Adipose tissue (tissue), 3 donors: ENCODE results near the gene C6orf132. TPM values are rescaled to one million over a fixed set of nuclear protein-coding genes. Genes with fewer than 3 reads are reported as not detected.
"Not testable (repeated sequence)": the region's sequence is repeated elsewhere in the genome, so short reads cannot be mapped to it uniquely, and the experiment has no call there.

Experiments
- H3K27ac ChIP-seq: one replicate; pipeline ENCODE4 v1.5.1; 2013; ENCODE audit warnings: low read depth, low read length
- WGBS, 3 donors: extraction: QIAGEN DNeasy Blood & Tissue Kit; methylation state at CpG; one replicate each; pipeline ENCODE4 v1.1.7; 2013; 5-methylcytosine and 5-hydroxymethylcytosine counted together
- polyA plus RNA-seq, 3 donors: library from polyadenylated mRNA; stranded (reverse); fragments of 200-250 nt; gene quantifications; one replicate each; pipeline ENCODE4 v1.2.3, GENCODE V29; 2013
- donor health status: healthy with polysubstance abuse.
- donor health status: Bipolar disorder and iron deficiency.
- donor health status: healthy.

The C6orf132 gene
- polyA plus RNA-seq, 3 donors = 5.8 to 11.2 (median 6.2) TPM

DNA sequence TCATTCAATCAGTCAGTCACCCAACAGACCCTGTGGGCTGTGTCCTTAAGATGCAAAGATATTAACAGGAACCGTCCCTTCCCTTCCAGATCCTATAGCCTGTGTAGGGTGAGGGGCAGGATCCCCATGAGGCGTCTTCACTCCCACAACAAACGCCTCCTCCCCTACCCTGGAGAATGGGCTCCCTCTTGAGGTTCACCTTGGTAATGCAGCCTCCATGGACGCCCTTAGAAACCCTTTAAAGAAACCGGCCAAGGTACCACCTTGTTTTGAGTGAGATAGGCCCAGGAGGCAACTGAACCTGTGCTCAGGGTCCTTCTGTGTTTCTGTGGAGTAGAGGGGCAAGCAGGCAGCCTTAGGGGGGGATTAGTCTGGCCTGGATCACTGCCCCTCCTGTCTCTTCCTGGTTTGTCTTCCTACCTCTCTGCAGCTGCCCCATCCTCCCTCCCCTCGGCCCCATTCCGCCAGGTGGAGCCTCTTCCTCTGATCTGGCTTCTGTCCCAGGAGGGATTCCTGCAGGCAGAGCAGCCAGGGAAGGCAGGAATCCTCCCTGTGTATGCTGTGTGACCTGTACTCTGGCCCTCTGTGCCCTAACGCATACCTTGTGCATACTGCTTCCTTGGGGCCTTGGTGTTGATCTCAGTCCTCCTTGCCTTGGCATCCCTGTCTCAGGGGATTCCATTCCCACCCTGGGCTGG lies 24.2 kb upstream of the C6orf132 start:
- no peak overlapping the region for H3K27ac ChIP-seq
- 10 to 14% (median 14%) methylated on average over 8 of the region's 8 CpGs for WGBS, 3 donors

DNA sequence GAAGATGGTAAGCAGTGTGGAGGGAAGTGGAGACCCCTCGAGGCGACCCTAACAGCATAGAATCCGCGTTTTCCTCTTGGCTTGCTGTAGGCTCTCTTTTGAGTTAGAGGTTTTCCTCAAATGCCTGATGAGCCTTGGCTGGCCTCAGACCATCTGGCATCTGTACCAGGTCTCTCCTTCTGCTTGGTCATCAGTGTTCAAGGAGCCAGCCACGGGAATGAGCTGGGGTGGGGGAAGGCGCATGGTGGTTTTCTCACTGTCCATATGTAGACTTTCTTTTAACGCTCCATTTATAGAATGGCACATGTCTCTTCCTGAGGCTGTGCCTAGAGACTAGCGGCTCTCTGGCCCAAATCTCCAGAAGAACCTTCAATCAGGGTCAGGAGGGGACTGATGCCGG lies 22.6 kb upstream of the C6orf132 start:
- H3K27ac ChIP-seq = no peak overlapping the region
- WGBS, 3 donors = 78 to 88% (median 79%) methylated on average over 9 of the region's 9 CpGs

DNA sequence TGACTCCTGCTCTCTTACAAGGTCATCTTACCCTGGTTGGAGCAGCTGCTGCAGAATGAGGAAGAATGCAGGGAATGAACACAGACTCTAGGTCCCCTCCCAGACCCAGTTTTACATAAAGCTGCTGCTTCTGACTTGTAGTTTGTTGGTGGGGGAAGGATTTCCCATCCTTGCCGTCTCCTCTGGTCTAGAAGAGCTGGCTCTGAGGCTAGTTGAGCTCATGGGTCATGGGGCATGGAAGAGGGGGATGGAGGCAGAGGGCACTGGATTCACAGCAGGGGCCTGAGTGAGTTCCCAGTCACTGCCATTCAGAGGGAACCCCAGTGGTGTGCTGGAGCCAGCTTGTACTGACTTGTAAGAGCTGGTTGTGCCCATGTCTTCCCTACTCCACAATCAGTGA lies 21.6 kb upstream of the C6orf132 start:
- H3K27ac ChIP-seq = no peak overlapping the region
- WGBS, 3 donors = 50 to 81% (median 57%) methylated on average over 1 of the region's 1 CpG

DNA sequence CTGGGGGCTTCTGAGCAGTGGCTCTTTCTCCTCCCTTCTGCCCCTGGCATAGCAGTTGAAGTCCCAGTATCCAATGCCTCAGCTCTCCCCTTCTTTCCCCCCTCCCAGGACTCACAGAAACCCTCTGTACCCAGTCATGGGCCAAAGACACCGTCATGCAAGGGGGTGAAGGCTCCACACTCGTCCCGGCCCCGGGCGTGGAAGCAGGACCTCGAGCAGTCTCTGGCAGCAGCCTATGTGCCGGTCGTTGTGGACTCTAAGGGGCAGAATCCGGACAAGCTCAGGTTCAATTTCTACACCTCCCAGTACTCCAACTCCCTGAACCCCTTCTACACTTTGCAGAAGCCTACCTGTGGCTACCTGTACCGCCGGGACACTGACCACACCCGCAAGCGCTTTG lies 20.4 kb upstream of the C6orf132 start:
- 85 to 90% (median 85%) methylated on average over 13 of the region's 13 CpGs for WGBS, 3 donors
- H3K27ac ChIP-seq = no peak overlapping the region

DNA sequence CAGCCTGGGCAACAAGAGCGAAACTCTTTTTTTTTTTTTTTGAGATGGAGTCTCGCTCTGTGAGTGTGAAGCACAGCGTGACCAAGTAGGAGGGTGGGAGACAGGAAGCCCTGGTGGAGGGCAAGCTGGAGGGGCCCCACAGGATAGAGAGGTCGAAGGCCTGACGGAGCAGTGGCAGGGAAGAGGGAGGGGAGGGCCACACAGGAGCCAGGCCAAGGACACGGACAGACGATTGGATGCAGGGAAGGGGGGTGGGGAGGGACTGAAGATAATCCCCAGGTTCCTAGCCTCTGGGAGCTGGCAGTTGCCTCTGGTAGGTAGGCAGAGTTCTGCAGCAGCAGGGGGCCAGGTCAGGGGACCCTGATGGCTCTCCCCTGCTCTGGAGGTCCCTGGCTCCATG lies 20.0 kb upstream of the C6orf132 start:
- WGBS, 3 donors = 46 to 59% (median 48%) methylated on average over 5 to 7 of the region's 7 CpGs
- H3K27ac ChIP-seq = no peak overlapping the region

DNA sequence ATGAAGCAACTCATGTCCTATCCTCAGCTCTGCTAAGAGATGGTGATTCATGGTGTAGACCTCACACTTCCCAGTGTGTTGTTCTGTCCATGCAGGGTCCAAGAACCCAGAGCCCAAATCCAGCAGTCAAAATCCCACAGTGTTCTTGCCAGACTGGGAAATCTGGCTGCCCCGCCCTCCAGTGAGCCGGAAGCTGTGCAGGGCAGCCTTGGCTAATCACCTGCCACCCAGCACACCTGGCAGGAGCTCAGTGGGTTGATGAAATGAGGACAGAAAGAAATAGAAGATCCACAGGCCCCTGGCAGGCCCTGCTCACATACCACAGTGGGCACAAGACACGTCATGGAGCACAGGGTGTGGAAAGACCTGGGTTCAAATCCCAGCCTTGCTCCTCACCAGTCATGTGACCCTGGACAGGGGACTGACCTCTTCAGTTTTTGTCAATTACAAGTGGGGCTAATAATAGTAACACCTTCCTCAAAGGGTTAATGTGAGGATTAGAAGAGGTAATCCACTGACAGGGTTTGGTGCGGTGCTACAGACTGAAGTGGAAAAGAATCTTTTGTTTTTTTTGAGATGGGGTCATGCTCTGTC lies 17.1 kb upstream of the C6orf132 start:
- WGBS, 3 donors = 62 to 67% (median 65%) methylated on average over 4 of the region's 4 CpGs
- no peak overlapping the region for H3K27ac ChIP-seq

DNA sequence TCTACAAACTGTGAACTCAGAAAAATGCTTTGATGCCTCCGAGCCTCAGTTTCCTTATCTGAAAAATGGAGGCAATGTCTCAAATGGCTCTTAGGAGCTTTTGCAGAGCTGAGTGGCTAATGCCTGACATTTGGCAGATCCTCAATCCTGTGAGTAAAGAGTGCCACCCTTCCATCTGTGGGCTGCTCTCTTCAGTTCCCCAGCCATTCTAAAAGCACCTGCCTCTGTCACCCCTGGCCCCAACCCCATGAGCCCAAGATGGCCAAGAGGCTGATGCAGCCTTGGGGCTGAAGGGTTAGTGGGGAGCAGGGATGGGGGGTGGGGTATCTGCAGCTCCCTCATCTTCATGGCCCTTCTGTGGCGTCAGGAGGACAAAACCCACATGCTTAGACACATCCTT lies 16.2 kb upstream of the C6orf132 start:
- 78 to 90% (median 79%) methylated on average over 2 of the region's 2 CpGs for WGBS, 3 donors
- H3K27ac ChIP-seq = no peak overlapping the region

DNA sequence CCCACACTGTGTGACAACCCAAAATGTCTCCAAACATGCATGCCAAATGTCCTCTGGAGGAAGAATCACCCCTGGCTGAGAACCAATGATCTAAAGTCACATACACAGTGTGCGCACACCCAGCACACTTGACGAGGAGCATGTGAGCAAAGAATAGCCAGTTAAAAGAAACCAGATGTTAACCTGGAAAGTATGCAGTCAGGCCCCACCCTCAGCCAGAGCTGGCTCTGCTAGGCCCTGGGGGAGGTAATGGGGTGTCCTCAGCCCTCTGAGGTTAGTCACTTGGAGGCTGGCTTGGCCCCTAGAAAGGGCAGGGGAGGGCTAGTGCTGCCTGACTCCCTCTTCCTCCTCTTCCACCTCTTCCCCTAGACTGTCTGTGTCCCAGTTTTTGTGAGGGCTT lies 15.6 kb upstream of the C6orf132 start:
- WGBS, 3 donors = 53 to 91% (median 55%) methylated on average over 2 of the region's 2 CpGs
- no peak overlapping the region for H3K27ac ChIP-seq

DNA sequence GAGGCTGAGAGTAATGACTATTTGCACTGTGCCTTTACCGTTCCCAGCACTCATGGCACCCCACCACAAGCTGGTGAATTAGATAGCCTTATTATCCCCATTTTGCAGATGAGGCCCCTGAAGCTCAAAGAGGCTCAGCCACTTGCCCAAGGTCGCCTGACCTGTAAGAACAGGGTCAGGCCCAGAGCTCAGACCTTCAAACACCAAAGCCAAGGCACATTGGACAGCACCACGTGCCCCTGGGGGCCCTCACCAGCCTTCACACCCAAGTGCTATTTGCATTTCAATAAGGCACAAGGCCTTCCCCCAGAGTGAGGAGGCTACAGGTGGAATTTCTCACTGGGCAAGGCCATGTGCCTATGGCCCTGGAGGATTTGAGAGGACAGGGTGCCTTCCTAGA lies 14.2 kb upstream of the C6orf132 start:
- H3K27ac ChIP-seq = no peak overlapping the region
- WGBS, 3 donors = 70 to 86% (median 78%) methylated on average over 3 of the region's 3 CpGs

DNA sequence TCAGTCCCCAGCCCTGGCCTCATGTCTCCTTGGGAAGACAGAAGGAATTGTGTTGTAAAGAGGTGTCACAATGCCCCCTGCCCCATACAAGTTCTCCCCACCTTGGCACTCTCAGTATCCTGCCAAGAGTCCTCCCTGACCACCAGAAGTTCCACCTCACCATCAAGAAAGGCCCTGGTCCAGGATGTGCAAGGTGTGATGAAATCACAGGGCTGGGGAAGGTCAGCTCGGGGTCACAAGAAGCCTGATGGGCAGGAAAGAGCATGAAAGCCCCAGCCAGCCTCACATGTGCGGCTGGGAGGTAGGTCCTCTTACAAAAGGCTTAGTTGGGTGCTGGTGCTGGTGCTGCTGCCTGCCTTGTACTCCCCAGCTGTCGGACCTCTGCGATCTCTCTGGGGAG lies 12.9 kb upstream of the C6orf132 start:
- H3K27ac ChIP-seq = no peak overlapping the region
- 78 to 91% (median 88%) methylated on average over 4 of the region's 4 CpGs for WGBS, 3 donors

DNA sequence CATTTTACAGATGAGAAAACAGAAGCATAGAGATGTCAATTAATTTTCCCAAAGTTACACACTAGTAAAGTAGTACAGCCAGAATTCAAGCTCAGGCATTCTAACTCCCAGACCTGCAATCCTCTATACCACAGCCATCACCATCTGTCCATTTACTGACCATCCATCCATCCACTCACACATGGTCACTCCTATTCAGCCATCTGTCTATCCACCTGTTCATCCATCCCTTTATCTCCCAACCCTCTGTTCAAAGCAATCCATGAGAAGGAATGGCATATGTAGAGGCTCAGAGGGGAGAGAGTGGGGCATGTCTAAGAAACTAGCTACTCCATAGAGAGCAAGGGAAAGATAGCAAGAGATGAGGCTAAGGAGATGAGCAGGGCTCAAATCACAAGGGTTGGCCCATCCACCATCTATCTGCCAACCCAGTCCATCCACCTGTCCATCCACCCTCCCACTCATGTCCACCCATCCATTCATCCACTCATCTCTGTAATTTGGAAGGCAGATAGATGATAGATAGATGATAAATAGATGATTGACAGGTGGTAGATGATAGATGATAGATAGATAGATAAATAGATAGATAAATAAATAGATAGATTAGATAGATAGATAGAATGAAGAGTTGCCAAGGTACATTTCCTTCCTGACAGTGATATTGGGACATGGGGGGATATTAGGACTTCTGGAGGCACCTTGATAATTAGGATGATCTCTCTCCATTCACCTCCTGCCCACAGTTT lies 12.2 kb upstream of the C6orf132 start:
- H3K27ac ChIP-seq = no peak overlapping the region

DNA sequence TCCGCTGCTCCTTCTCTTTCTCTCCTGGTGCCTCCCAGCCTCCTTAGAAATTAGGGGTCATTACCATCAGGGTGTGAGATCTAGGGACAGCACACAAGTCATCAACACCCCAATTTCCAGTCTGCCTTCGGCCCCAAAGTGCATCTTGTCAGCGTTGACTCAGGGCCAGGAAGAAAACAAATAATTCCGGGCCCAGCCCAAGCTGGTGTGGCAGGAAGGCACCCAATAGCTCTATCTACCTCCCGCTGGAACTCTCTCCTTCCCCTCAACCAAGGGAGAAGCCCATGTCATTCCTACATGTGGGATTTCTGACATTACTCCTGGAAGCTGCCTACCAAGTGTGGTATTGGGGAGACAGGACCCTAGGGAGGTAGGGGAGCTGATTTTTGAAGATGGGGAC lies 11.5 kb upstream of the C6orf132 start:
- WGBS, 3 donors = 59 to 80% (median 78%) methylated on average over 5 of the region's 5 CpGs
- no peak overlapping the region for H3K27ac ChIP-seq

DNA sequence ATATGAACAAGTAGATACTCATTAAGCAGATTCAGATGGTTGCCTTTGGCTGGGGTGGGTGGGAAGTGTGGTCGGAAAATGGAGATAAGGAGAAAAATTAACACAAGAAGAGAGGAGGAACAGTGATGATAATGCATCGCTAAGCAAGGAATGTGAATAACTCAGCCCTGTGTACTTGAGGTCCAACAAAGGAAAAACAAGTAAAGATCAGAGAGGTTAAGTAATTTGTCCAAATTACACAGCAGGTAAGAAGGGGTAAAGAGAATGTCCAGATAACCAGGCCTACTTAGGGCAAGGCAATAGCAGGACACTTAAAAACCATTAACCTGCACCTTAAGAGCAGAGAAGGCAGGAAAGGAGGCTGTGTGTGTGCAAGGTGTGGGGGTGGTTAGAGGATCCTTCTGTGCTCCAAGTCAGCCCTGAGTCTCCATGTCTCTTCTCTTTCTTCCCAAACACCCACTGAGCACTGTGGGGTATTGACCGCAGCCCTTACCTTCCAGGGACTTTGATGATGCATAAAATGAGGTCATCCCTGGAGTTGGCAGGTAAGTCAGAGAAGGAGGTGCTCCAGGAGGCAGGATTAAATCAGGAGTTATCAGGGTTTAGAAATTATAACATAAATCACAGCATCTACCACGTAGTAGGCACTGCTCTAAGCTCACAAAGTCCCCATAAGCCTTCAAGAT lies 10.3 kb upstream of the C6orf132 start:
- WGBS, 3 donors = 76 to 86% (median 81%) methylated on average over 3 to 4 of the region's 4 CpGs
- H3K27ac ChIP-seq = not testable (repeated sequence)

DNA sequence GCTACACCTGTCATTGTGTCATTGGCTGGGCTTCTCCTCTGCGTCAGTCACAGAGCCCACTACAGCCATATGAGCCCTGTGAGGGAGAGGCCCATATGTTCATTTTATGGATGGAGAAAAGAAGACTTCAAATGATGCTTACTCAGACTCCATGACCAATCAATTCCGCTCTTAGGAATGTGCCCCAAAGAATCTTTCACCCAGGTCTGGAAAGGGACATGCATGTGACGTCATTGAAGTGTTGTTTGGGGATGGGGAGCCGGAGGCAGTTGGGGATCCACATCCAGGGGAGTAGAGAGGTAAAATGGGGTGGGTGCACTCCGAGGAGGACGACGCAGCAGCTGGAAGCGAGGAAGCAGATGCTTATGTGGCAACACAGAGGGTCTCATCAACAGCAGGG lies 9.6 kb upstream of the C6orf132 start:
- H3K27ac ChIP-seq = no peak overlapping the region
- 83 to 89% (median 85%) methylated on average over 8 of the region's 8 CpGs for WGBS, 3 donors

DNA sequence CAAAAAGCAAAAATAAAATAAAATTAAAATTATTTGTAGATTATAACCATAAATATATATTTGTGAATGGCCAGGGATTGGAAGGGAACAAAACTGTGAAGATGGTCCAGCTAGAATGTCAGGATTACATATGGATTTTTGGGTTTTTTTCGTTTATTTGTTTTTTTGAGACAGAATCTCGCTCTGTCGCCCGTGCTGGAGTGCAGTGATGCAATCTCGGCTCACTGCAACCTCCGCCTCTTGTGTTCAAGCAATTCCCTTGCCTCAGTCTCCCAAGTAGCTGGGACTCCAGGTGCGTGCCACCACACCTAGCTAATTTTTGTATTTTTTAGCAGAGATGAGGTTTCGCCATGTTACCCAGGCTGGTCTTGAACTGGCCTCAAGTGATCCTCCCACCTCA lies 7.8 kb upstream of the C6orf132 start:
- H3K27ac ChIP-seq = no peak overlapping the region
- WGBS, 3 donors = 88 to 91% (median 89%) methylated on average over 8 of the region's 8 CpGs

DNA sequence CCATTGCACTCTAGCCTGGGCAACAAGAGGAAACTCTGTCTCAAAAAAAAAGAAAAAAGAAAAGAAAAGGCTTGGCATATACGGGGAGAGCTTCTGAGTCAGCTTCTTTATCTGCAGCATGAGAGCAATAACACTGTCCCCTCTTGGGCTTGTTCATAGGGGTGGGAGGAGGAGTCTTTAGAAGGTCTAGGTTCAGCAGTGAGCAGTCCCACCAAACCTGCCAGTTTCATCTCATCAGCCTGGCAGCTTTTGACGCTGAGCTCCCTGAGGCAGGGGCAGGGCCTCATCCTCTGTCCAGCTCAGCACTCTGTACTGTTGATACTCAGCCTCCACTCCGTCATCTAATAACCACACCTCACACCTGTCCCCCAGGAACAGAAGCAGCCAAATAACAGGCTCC lies 5.6 kb upstream of the C6orf132 start:
- no peak overlapping the region for H3K27ac ChIP-seq
- 44 to 79% (median 45%) methylated on average over 3 of the region's 3 CpGs for WGBS, 3 donors

DNA sequence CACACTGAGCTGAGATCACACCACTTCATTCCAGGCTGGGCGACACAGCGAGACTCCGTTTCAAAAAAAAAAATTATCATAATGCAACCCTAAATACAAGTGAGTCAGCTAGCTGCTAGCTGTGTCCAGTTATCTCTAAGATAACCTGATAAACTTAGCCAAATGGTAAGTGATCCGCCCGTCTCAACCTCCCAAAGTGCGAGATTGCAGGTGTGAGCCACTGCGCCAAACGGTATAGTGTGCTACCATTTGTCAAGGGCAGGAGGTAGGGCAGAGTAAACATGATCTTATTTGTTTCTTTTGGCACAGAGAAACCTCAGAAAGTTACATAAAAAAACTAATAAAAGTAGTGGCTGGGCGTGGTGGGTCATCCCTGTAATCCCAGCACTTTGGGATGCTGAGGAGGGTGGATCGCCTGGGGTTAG lies 4.7 kb upstream of the C6orf132 start:
- WGBS, 3 donors = 44 to 85% (median 76%) methylated on average over 10 of the region's 10 CpGs
- no peak overlapping the region for H3K27ac ChIP-seq

DNA sequence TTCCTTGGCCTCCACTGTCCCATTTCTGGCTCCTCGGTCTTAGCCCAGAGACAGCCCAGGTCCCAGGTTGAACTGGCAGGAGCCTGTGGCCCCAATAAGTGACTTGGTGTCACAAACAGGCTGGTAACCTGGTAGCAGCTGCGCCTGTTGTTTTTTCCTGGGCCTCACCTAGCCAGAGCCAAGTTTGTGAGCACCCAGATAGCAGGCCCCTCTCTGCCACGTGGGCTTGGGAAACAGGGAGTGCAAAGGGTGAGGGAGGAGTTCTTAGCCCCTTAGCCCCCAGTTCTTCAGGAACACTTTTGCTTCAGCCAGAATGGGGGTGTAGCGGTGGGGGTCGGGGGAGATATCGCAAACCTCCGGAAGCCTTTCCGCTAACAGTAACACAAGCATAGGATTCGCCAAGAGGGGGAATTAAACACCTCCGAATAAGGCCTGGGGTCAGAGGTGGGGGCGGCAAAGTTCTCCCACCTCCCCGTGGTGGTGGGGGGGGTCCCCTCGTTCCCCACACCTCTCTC lies 760 bp downstream of the C6orf132 start:
- 24 to 58% (median 52%) methylated on average over 10 to 13 of the region's 13 CpGs for WGBS, 3 donors

More for the DNA sequence above, 760 bp downstream of the C6orf132 start:
- no peak overlapping the region for H3K27ac ChIP-seq
